ENCODE results near the gene CFAP298.

CFAP298 gene

DNA sequence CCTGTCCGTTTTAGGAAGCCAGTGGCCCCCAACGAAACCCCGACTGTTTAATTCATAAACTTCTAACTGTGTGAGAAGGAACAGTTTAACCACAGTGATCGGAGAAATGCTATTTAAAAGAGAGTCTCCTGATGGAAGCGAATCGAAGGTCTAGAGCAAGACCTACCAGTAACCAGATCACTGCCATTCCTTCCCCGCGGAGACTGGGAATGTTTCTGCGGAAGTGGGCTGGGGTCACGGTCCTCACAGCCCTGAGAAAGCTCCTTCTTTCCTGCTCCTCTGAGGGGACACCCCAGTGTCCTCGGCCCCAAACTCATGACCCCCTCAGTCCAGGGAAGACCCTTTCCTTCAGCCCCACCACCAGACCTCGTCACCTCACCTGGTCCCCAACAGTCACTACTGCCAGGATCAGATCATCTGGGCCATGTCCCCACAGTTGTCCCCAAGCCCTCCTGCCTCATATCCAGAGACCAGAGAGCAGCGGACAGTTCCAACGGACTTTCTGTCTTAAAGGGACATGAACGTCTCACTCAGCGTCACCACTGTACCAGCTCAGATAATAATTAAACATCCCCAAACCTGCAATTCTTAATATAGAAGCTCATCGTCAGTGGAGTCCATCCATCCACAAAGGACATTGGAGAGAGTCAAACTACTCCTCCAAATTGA lies 27.0 kb downstream of the CFAP298 start, which contains the start of gene TCP10L:
TCP10L (minus strand) TSS at position 482 of the 669 bp plus-strand sequence. CDS start 1,219 bp downstream, outside the sequence.
- Mint-ChIP-seq H3K36me3 (ENCODE audit: low read depth) (no peaks in the 10 kb centered on the region), H3K9me3 (no peaks in the 10 kb centered on the region), H3K4me1 (ENCODE audit: low read depth) (no peaks in the 10 kb centered on the region), H3K27ac (no peak within 1 kb of the TSS), H3K4me3 (no peak within 1 kb of the TSS), H3K27me3 (no peaks in the 10 kb centered on the region)
- no peak for DNase-seq

DNA sequence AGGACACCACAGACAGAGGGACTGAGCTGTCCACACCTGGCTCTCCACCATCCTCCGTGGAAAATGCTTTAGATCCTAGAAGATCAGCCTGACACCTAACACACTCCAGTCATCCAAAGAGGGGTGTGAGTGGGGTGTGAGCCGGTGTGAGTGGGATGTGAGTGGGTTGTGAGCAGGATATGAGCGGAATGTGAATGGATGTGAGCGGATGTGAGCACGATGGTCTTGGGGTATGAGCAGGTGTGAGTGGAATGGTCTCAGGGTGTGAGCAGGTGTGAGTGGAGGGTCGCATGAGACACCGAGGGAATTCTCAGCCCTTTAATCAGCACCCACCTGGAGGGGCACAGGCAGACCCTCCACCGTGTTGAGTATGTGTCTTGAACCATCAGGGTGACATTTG lies 27.7 kb downstream of the CFAP298 start:
- no peaks in the 10 kb centered on the region for H3K27me3 Mint-ChIP-seq
- DNase-seq: no peak
- H3K36me3 Mint-ChIP-seq (ENCODE audit: low read depth): no peaks in the 10 kb centered on the region
- no peak overlapping the region for H3K27ac Mint-ChIP-seq
- no peaks in the 10 kb centered on the region for H3K9me3 Mint-ChIP-seq
- no peak overlapping the region for H3K4me3 Mint-ChIP-seq
- H3K4me1 Mint-ChIP-seq (ENCODE audit: low read depth): no peaks in the 10 kb centered on the region

DNA sequence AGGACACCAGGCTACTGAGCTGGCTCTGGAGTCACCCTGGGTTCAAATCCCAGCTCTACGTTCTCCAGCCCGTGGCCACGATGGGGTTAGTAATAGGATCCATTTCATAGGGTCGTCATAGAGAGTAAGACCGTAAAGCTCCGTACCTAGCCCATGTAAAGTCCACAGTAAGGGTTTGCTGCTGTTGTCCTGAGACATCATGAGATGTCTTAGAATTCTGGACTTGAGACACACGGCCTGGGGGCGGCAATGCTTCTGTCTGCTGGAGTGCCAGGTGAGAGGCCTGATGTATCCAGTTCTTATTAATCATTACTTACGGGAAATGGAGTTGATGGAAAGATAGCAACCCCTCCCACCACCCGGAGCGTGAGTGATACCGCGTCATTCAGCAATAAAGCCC lies 30.4 kb downstream of the CFAP298 start:
- Mint-ChIP-seq H3K27ac (no peak overlapping the region), H3K27me3 (no peaks in the 10 kb centered on the region), H3K4me3 (no peak overlapping the region), H3K9me3 (no peaks in the 10 kb centered on the region), H3K4me1 (ENCODE audit: low read depth) (no peaks in the 10 kb centered on the region), H3K36me3 (ENCODE audit: low read depth) (no peaks in the 10 kb centered on the region)
- DNase-seq: no peak

DNA sequence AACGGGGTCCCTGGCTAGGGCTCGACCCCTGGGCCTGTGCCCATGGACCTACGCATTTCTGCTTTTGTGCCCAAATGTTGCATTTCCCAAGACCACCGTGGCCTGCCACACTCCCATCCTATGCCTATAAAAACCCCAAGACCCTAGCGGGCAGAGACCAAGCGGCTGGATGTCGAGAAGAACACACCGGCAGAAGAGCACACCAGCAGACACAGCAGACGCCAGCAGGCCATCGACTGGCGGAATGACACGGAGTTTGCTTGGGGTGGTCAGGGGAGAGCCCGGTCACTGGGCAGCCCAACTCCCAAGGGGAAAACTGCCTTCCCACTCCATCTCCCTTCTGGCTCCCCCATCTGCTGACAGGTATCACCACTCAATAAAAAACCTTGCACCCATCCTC lies 31.2 kb downstream of the CFAP298 start:
- H3K9me3 Mint-ChIP-seq: no peaks in the 10 kb centered on the region
- no peaks in the 10 kb centered on the region for H3K36me3 Mint-ChIP-seq (ENCODE audit: low read depth)
- no peak for DNase-seq
- H3K4me3 Mint-ChIP-seq: no peak overlapping the region
- no peak overlapping the region for H3K27ac Mint-ChIP-seq
- no peaks in the 10 kb centered on the region for H3K27me3 Mint-ChIP-seq
- H3K4me1 Mint-ChIP-seq (ENCODE audit: low read depth): no peaks in the 10 kb centered on the region

DNA sequence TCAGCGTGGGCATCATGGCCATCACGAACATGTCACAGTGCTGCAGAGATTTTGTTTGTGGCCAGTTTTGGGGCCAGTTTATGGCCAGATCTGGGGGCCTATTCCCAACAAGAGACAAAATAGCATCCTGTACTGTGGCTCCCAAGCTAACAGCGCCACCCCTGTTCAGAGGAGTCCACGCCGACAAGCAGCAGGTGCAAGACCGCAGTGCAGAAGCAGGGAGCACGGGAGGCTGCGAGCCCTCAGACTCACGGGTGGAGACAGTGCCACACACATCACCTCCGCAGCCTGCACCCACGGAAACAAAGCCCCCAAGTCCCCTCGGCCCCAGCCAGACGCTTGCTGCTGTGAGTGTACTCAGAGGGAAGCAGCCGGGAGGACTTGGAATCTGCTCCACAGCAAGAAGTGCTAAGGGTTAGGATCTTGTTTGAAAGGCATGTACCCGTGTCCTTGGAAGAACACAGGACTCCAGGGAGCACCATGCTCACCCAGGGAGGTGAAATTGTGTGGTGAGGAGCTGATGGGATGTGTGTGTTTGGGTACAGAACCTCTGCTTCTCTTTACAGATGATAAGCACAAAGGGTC lies 34.0 kb downstream of the CFAP298 start:
- no peaks in the 10 kb centered on the region for H3K4me1 Mint-ChIP-seq (ENCODE audit: low read depth)
- no peak for DNase-seq
- no peak overlapping the region for H3K4me3 Mint-ChIP-seq

DNA sequence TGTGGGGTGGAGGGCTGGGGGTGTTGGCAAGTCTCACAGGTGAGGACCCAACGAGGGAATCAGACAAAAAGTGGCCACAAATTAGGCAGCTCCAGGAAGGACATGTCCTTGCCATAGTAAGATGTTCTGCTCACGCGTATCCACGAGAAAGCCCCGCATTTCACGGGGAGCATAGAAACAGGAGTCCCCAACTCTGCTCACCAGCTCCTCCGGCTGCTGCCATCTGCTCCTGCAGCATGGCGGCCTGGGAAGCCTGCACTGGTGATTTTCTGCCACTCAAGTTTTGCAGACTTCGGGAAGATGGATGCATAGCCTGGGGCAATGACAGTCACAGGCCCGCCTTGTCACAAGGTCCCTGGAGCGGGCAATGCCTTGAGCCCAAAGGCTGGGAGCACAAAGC lies 36.2 kb downstream of the CFAP298 start:
- Mint-ChIP-seq H3K4me1 (ENCODE audit: low read depth) (no peaks in the 10 kb centered on the region), H3K36me3 (ENCODE audit: low read depth) (no peaks in the 10 kb centered on the region), H3K27ac (no peak overlapping the region), H3K27me3 (no peaks in the 10 kb centered on the region), H3K9me3 (no peaks in the 10 kb centered on the region), H3K4me3 (no peak overlapping the region)
- no peak for DNase-seq

More for the DNA sequence above, 34.0 kb downstream of the CFAP298 start:
- Mint-ChIP-seq H3K36me3 (ENCODE audit: low read depth) (no peaks in the 10 kb centered on the region), H3K9me3 (no peaks in the 10 kb centered on the region), H3K27ac (no peak overlapping the region), H3K27me3 (no peaks in the 10 kb centered on the region)

DNA sequence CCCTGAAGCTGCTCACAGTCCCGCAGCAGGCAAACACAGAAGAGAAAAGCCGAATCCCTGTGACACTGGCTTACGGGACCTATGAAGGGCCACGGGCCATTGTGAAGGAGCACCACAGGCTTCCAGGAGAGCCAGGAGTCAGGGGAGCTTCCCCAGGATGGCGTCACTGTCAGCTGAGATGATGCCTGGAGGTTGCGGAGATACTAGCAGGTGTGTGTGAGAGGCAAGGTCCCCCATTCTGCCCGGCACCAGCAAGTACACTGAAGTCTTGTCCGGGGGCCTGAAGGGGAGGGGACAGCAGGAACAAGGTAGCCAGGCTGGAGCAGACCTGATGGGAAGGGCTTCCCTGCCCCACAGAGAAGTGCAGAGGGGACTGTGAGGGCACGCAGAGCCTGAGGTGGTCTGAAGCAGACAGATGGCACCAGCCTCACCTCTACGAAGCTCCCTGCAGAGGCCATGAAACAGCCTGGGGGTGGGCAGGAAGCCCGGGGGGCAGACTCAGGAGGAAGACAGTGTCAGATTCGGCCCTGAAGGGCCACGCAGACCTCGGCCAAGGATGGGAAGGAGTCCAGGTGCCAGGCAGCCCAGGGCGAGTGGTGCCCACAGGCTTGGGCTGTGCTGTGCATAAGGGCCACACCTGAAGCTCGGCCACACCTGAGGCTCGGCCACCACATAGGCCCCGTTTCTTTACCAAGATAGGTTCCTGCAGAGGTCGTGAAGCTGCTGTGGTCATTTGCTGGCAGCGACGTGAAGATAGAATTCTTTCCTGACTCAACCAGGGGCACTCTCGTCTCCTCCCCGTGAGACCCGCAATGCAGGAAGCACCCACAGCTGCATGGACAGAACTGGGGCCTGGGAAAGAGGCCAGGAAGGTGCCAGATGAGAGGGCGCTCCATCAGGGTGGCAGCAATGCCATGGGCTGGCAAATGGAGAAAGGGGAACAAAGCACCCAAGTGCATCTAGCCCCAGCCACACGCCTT lies 36.9 kb downstream of the CFAP298 start:
- H3K4me1 Mint-ChIP-seq (ENCODE audit: low read depth): peaks cover 4% of the 10 kb centered on the region
- H3K27ac Mint-ChIP-seq: no peak overlapping the region
- no peaks in the 10 kb centered on the region for H3K27me3 Mint-ChIP-seq
- no peaks in the 10 kb centered on the region for H3K36me3 Mint-ChIP-seq (ENCODE audit: low read depth)
- DNase-seq: no peak
- H3K4me3 Mint-ChIP-seq: no peak overlapping the region
- H3K9me3 Mint-ChIP-seq: no peaks in the 10 kb centered on the region

DNA sequence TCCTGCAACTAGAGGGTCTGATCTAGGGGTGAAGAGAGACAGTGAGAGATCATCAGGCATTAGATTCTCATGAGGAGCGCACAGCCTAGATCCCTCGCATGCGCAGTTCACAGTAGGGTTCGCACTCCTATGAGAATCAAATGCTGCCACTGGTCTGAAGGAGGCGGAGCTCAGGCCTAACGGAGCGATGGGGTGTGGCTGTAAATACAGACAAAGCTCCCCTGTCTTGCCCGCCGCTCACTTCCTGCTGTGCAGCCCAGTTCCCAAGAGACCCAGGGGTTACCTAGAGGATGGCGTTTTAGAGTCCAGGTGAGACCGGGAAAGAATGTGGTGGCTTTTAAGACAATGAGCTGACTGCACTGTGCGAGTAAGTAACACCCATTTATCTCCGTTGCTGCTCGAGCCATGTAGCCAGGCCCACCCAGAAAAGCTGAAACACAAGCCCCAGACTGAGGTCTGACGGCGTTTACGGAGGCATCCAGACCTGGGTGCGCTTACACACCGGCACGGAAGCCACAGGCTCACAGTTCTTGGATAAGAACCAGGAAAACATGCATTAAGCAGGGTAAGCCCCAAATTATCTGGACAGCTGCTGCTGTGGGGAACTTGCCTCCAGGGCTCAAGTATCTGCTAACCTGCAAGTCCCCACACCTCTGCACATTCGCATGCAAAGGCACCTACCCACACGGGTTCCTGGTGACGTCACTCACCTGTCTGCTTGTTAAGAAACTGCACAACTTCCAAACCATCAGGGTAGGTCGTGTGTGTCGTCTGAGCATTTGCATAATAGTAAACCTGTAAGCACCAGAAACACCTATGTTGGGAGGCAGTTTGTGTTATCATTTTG lies 39.4 kb downstream of the CFAP298 start:
- no peak overlapping the region for H3K27ac Mint-ChIP-seq
- no peak for DNase-seq
- no peaks in the 10 kb centered on the region for H3K36me3 Mint-ChIP-seq (ENCODE audit: low read depth)
- no peaks in the 10 kb centered on the region for H3K9me3 Mint-ChIP-seq
- H3K4me1 Mint-ChIP-seq (ENCODE audit: low read depth): peaks cover 20% of the 10 kb centered on the region
- no peaks in the 10 kb centered on the region for H3K27me3 Mint-ChIP-seq
- H3K4me3 Mint-ChIP-seq: no peak overlapping the region

DNA sequence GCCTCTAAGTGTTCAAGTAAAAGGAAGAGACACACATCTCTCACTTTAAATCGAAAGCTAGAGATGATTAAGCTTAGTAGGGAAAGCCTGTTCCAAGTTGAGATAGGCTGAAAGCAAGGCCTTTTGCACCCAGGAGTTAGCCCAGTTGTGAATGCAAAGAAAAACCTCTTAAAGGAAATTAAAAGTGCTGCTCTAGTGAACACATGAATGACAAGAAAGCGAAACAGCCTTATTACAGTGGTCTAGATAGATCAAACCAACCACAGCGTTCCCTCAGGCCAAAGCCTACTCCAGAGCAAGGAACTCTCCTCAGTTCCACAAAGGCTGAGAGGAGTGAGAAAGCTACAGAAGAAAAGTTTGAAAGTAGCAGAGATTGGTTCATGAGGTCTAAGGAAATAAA lies 41.7 kb downstream of the CFAP298 start:
- Mint-ChIP-seq H3K4me3 (peak overlapping the region; percentile 80), H3K4me1 (ENCODE audit: low read depth) (peaks cover 20% of the 10 kb centered on the region), H3K9me3 (no peaks in the 10 kb centered on the region), H3K27ac (peak overlapping the region; percentile 69), H3K27me3 (no peaks in the 10 kb centered on the region), H3K36me3 (ENCODE audit: low read depth) (peaks cover 3% of the 10 kb centered on the region)
- DNase-seq: no peak

DNA sequence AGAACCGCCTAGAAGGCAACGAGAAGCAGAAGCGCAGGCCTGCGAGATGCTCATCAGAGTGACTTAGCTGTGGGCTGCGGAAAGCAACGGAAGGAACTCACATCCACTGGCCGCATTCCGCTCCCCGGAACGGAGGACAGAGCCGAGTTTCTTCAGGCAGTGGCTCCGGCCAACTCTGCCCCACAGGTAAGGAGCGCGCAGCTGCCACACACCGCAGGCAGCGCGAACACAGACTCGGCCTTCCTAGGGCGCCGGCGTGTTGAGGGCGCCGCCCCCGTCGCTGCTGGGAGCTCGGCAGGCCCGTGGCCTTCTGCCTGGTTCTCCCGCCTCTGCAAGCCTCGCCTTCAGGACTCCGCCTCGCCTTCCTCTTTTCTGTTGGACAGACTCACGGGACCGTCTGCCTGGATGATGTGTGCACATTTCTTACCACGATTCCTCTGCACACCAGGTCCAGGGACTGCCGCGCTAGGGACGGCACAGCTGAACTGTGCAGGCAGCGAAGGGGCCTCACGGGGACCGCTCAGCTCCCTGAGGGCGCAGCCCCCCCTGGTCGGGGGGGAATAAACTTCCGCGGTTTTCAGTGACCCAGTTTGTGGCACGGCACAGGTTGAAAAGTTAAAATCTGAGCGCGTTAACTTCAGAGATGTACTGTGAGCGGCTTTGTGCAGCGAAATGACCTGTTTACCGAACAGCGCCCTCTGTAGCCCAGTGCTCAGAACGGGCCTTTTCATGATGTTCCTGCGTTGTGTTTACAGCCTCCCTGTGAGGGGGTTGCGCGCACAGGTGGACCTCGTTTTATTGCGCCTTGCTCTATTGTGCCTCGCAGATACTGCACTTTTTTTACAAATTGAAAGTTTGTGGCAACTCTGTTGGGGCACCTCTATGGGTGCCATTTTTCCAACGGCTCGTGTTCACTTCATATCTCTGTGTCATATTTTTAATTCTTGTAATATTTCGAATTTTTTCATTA lies 42.6 kb downstream of the CFAP298 start:
- peak; percentile 85 for DNase-seq
- peaks cover 6% of the 10 kb centered on the region for H3K9me3 Mint-ChIP-seq
- H3K27me3 Mint-ChIP-seq: no peaks in the 10 kb centered on the region
- peaks cover 3% of the 10 kb centered on the region for H3K36me3 Mint-ChIP-seq (ENCODE audit: low read depth)
- peaks cover 20% of the 10 kb centered on the region for H3K4me1 Mint-ChIP-seq (ENCODE audit: low read depth)
- H3K27ac Mint-ChIP-seq: peak overlapping the region; percentile 69
- peak overlapping the region; percentile 80 for H3K4me3 Mint-ChIP-seq

DNA sequence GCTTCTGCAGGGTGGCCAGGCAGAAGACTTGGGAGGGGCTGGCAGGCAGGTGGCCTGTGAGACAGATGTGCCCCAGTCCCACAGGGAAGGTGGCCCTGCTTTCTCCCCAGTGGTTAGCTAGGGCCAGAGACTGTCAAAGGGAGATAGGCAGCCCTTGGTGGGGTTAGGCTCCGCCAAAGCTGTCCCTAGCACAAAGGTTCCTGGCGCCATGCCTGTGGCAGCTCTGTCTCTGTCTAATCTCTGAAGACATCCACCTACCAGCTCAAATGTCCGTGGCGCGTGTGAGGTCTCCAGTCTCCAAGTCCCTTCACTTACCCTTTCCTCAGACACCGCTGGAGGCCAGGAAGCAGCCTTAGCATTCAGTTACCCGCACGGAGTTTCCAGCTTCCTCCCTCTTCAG lies 44.6 kb downstream of the CFAP298 start:
- Mint-ChIP-seq H3K27ac (no peak overlapping the region), H3K4me3 (no peak overlapping the region), H3K36me3 (ENCODE audit: low read depth) (peaks cover 3% of the 10 kb centered on the region), H3K9me3 (peaks cover 8% of the 10 kb centered on the region), H3K4me1 (ENCODE audit: low read depth) (peaks cover 23% of the 10 kb centered on the region), H3K27me3 (no peaks in the 10 kb centered on the region)
- DNase-seq: no peak

DNA sequence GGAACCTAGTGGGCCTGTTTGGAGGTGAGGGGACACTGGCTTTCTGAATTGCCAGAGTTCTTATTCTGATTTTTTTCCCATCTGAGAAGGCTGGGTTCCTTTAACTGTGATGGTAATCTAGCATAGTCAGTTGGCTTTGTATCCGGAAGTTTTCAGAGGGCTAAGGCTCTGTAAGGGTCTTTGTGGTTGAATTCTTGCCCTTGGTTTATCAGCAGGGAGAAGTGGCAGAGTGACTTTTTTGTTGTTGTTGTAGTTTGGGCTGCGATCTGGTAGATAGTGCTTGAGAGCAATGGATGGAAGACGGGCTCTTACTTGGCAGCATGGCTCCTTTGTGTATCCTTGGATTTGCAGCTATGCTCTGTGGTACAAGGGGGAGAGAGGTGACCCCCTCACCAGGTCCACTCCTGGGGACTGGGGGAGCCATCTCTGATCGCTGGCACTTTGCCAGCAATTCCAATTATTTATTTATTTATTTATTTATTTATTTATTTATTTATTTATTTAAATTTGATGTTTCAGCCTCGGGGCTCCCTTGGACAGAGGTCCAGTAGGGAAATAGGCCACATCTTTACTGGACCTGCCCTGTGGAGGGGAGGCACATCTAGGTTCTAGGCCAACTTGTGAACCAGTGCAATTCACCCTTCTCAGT lies 45.3 kb downstream of the CFAP298 start:
- no peaks in the 10 kb centered on the region for H3K27me3 Mint-ChIP-seq
- H3K9me3 Mint-ChIP-seq: peaks cover 8% of the 10 kb centered on the region
- H3K27ac Mint-ChIP-seq: no peak overlapping the region
- H3K4me1 Mint-ChIP-seq (ENCODE audit: low read depth): peaks cover 29% of the 10 kb centered on the region
- H3K4me3 Mint-ChIP-seq: no peak overlapping the region
- H3K36me3 Mint-ChIP-seq (ENCODE audit: low read depth): peaks cover 3% of the 10 kb centered on the region
- DNase-seq: no peak
